HG02884 (cell line): Measurements from ENCODE around the gene CDH24.
A peak's percentile ranks its signal among the peaks of the same experiment; 100 is the strongest.

Source experiments
- ATAC-seq: cut with Tn5 transposase; IDR thresholded peaks from one replicate; pipeline ENCODE4 v1.9.1; 2021; ENCODE audit warnings: mild to moderate bottlenecking, moderate library complexity; ENCODE audit not compliant: unreplicated experiment

The CDH24 gene

GRCh38 chr14:23047751-23048693, 9.3 kb downstream of the CDH24 start:
- no peak for ATAC-seq

DNA sequence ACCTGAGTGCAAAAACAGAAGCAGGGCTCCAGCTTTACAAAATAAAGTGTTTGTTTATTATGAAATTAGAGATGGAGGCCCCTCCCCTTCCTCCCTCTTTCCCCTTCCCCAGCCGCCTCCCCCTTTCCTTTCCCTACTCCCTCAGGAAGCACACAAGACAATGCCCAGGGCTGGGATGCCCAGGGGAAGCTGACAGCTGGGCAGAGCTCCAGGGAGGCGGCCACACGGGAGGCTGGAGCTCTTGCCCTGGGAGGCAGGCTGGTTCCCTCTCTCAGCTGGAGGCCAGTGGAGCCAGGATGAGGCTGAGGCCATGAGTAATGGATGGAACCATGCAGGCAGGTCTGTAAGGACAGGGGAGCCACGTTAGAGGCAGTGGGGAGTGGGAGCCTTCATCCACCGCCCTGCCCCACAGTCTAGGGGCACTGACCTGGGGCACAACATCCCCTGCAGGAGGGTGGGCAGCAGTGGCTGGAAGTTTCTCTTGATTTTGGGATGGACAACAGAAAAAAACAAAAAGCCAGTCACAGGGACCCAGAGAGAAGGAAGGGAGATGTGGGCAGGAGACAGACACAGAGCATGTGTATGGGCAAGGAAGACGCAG, 10.2 kb downstream of the CDH24 start:
- no peak for ATAC-seq

DNA sequence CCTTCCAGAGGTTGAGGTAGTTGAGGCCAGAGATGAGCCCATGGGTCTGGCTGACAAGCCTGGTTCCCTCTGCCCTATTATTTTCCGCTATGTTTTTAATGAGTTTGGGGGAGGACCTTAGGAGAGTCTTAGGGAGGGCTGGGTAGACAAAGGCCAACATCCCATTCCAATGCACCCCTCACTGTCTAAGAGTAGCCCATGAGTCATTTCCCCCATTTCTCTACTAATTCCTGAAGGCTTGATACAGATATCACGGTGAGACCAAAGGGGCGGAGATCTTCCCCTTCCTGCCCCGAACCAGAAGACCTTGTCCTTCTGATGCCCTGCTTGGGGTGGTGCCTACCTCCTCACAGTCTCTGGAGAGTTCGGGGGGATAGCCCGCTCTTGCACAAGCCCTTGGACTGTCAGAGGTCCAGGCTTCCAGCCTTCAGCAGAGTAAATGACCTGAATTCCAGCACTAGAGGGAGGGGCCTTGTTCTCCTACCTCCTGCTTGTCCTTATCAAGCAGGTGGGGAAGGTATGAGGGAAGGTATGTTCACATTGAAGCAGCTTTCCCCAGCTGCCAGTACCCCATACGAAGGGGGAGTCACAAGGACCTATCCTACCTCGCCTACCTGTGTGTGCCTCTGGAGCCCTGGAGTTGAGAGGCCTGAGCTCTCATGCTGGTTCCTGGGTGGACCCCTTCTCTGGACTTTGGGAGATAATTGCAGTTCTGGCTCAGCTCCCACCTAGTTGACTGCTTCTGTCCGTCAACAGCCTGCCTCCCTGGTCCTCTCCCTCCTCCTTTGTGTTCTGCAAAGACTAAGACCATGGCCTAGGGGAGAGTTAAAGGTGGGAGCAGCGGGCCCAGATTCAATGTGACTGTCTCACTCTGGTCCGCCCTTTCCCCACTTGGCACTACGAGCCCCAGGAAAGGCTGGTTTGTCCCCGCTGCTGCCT, 11.6 kb downstream of the CDH24 start:
- ATAC-seq: no peak

- ATAC-seq: no peak
Observed at GRCh38 chr14:23044840-23045239, 12.5 kb downstream of the CDH24 start.

GRCh38 chr14:23043754-23044153, 13.6 kb downstream of the CDH24 start:
- no peak for ATAC-seq

DNA sequence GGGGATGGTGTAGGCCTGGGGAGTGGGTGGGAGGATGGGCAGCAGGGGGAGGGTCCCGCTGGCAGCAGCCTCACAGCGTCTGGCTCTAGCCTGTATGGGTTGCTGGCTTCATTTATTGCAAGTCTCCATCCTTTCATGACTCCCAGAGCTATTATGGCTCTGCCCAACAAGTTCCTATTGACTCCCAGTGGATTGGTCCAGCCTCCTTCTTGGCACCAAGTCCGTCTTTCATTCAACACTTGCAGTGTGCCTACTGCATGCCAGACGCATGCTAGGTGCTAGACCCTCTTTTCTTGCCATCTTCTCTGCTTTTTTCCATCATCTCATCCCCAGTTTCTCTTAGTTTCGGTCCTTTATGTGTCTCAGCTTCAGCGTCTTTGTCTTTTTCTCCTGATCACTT, 14.2 kb downstream of the CDH24 start:
- no peak for ATAC-seq

DNA sequence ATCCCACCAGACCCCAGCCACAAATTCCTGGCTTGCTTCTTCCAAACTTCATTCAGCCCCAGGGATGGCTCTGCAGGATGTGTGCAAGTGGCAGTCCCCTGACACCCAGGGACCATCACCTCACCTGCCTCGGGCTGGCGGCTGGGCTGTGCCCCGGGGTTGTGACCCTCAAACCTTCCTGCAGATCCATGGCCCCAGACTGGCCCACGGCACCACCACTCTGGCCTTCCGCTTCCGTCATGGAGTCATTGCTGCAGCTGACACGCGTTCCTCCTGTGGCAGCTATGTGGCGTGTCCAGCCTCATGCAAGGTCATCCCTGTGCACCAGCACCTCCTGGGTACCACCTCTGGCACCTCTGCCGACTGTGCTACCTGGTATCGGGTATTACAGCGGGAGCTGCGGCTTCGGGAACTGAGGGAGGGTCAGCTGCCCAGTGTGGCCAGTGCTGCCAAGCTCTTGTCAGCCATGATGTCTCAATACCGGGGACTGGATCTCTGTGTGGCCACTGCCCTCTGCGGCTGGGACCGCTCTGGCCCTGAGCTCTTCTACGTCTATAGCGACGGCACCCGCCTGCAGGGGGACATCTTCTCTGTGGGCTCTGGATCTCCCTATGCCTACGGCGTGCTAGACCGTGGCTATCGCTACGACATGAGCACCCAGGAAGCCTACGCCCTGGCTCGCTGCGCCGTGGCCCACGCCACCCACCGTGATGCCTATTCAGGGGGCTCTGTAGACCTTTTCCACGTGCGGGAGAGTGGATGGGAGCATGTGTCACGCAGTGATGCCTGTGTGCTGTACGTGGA, 15.0 kb downstream of the CDH24 start, which contains the start of gene PSMB11:
Gene PSMB11, plus strand, starts transcription at position 51 of the 804 bp plus-strand sequence. Its CDS starts 14 bp downstream, at position 65.
- ATAC-seq: no peak

- ATAC-seq: no peak
Observed at GRCh38 chr14:23041729-23042128, 15.6 kb downstream of the CDH24 start.

DNA sequence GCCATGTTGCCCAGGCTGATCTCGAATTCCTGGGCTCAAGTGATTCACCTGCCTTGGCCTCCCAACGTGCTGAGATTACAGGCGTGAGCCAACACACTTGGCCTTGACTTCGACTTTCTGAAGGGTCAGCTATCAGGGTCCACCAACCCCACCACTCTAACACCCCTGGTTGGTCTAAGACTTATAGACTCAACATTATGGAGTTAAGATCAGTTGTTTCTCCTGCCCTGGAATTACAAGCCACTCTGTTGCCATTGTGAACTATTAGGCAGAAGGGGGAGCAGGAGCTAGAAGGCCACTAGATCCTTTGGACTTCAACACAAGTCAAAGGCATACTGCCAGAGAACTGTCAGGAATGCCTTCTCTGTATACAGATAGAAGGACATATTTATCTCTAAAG, 17.2 kb downstream of the CDH24 start:
- no peak for ATAC-seq

GRCh38 chr14:23035303-23036144, 21.8 kb downstream of the CDH24 start:
- ATAC-seq: no peak

GRCh38 chr14:23034498-23035302, 22.6 kb downstream of the CDH24 start, which contains the start of gene PSMB5:
PSMB5 (minus strand) TSS chr14:23034900; CDS start chr14:23034881, 19 bp downstream.
- peak; percentile 91 for ATAC-seq

- no peak for ATAC-seq
Observed at GRCh38 chr14:23033801-23034497, 23.4 kb downstream of the CDH24 start.

DNA sequence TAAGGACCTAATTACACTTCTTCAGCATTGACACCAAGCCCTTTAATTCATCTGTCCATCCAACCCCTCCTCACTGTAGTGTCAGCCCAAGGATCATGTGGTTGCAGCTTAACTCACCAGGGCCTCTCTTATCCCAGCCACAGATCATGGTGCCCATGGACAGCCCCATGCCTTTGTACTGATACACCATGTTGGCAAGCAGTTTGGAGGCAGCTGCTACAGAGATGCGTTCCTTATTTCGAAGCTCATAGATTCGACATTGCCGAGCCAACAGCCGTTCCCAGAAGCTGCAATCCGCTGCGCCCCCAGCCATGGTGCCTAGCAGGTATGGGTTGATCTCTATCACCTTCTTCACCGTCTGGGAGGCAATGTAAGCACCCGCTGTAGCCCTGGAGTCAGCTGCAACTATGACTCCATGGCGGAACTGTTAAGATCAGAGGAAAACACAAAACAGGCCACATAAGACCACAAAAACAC, 24.0 kb downstream of the CDH24 start:
- ATAC-seq: no peak

- no peak for ATAC-seq
Observed at GRCh38 chr14:23030936-23031335, 26.4 kb downstream of the CDH24 start.

DNA sequence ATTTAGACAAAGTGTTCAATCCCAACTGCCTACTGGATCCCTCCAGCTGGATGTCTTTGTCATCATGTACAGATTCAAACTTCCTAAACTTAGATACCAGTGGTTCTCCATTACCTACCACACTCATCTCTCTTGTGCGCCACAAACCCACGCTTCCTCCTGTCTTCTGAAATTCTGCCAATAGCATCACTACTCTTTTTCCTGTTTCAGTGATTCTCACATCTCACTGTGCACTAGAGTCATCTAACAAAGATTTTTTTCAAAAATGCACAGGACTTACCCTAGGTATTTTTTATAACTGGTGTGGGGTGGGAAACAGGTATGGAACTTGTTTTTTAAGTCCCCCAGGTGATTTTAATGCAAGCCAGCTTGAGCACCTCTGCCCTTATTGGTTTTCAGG, 28.5 kb downstream of the CDH24 start:
- ATAC-seq: no peak

DNA sequence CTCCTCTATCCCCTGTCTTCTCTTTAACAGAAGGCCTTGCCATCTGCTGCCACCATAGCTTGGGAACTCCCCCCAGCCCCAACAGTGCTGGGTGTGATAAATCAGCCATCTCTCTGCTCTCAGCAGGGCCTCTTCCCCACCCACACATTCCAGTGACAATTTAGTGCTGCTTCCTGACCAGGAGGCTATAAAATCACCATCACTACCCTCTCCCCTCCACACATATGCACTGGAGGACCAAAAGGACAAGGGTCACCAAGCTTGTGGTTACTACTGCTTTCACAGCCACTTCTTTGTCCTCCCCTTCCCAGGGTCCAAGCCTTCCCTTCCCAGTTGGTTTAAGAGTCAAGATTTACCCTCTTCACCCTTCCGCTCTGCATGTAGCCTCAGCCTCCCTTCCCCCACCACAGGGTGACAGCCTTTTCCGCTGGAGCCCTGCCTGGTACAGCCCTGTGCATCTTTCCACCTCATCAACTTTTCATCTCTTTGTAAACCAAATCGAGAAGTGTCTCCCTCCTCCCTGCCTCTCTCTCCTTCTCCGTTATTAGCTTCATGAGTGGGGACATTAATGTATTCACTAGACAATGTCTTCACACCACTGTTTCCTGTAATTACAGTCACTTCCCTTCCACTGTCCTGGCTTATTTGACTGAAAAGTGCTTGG, 32.0 kb downstream of the CDH24 start:
- no peak for ATAC-seq

DNA sequence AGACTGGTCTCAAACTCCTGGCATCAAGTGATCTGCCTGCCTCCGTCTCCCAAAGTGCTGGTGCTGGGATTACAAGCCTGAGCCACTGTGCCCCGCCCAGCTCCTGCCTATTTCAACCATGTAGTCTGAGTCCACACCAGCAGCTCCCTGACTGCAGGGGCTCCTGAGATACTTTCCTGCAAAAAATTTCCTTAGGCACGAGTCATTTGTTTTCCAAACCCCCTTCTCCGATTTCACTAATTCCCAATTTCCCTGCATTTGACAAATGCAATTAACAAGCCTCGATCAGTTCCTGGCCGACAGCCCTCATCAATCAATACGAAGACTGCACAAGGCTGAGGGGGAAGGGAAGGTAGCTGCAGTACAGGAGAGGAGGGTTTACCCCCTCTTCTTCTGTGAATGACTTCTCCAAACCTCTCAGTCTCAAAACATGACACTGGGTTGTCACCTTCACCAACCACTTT, 32.7 kb downstream of the CDH24 start:
- no peak for ATAC-seq
